HL-60/S4 treated with retinoic acid at 250 ng/mL for 4 days and 3 days (cell line): ENCODE results near the gene CLCA1.
"Not testable (repeated sequence)": the region's sequence is repeated elsewhere in the genome, so short reads cannot be mapped to it uniquely, and the experiment has no call there.

Experiments used
- in situ Hi-C: fragments of 300-500 bp; cut with MboI; formaldehyde crosslinking; loops from 2 replicates; pipeline ENCODE4 v1.7.0; 2022; ENCODE audit warnings: low sequenced_read_pairs

CLCA1 gene

DNA sequence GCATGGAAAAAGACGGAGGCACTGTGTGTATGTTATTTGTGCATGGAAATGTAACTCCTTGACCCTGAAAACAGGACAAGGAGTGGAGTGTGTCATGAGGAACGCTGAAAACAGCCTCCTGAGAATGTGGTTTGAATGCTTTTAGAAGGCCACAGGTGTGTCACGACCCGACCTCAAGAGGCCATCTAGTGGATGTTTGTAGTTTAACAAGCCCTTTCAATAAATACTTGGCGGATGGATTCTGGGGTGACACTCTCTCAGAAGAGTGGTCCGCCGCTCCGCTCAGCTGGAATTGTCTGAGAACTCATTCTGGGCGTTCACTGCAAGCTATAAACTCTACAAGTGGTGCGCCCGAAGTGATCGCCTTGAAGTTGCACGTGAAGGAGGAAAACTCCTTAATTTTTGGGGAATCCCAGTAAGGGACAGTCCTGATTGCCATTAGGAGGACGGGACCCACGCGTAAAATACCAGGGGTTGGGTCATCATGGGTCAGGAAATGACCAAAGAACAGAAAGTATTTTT is 33.5 kb downstream of the CLCA1 start:
- in situ Hi-C loops = not testable (repeated sequence)

DNA sequence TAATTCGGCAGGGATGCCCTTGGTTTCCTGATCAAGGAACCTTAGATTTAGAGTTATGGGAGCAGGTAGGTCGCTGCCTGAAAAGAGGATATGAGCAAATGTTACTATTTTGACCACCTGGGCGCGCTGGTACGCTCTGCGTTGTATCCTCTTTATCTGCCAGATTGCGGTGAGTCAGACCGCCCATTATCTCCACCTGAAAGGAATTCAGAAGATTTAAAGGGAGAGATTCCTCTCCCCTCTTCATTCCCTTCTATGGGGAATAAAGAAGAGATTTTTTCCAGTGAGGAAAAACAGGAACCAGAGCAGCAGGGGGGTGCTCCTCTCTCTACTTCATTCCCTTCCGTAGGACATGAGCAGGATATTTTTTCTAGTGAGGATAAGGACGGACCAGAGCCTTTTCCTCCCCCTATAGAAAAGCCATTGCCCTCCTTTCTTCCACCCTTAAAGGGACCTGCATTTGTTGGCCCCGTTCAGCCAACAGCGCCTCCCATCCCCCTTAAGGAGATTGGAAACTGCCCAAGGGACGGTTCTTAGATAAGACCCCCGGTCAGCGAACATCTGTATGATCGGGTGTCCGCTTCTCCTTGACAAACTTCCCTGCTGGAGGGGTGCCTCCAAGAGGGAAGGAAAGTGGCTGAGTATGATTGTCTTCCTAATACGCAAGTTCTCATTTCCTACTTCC is 34.1 kb downstream of the CLCA1 start:
- in situ Hi-C loops = no loop called here

GRCh38 chr1:86503406-86504136 is 34.8 kb downstream of the CLCA1 start:
- in situ Hi-C loops = no loop called here

DNA sequence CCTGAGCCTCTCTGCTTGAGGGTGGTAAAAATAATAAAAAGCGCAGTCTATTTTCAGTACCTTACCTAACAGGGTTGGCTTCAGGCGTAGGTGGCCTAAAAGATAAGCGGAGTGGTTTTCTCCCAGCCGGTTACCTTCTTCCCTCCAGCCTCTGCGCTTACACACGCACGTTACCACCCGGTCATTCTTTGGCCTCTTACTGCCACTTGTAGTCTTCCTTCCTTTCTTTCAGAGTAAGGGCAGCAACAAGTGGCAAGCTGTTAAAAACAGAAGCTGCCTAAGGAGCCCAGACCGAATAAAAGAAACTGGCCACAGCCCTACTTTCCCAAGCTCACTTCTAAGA is 35.4 kb downstream of the CLCA1 start:
- in situ Hi-C loops = no loop called here

DNA sequence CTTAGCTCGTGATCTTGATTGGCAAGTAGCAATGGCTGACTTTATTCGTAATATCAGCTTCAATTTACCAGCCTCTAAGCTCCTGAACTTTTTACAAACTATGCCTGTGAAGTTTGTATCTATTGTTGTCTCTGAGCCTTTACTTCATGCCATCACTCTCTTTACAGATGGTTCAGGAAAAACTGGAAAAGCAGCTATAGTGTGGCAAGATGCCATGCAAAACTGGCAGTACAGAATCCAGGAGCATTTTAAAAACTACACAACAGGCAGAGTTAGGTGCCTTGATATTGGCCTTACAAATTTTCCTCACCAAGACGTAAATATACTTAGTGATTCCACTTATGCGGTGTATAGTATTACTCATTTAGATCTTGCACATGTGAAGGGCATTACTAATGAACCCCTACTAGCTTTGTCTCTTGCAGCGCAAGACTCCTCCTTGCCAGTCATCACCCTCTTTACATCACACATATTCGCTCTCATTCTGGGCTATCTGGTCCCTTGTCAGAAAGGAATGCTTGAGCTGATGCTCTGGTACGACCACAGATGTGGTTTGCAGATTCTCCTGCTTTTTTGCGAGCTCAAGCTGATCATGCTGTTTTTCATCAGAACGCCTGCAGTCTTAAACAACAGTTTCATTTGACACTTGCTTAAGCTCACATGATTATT is 36.3 kb downstream of the CLCA1 start:
- in situ Hi-C loops = no loop called here

DNA sequence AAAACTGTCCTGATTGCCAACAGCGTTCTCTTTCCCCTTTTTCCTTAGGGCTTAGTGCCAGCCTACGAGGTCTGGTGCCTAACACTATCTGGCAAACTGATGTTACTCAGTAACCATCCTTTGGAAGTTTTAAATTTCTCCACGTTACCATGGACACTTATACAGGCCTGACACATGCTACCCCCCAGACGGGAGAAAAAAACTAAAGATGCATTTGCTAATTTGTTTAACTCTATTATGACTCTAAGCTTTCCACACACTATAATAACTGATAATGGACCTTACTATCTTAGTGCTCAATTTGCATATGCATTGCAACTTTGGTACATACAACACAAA is 36.8 kb downstream of the CLCA1 start:
- in situ Hi-C loops = no loop called here

- in situ Hi-C loops = no loop called here
Measured at GRCh38 chr1:86507935-86508582, 39.3 kb downstream of the CLCA1 start.

GRCh38 chr1:86508583-86508969 is 39.8 kb downstream of the CLCA1 start:
- in situ Hi-C loops = no loop called here

DNA sequence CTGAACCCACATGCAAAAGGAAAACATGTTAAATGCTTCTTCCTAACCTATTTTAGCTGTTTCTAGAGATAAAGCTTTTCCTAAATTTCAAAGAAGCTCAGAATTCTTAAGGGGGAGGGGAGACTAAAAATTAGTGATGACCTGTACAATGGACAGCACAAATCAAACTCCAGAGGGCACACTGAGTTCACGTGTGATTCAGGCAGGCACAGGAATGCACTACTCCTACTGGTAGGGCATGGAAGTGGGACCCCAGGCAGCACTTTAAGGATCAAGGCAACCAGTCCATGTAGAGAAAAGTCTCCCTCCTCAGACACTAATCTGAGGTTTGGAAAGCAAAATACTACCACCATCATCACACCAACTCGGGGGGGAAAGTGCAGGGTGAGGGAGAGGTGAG is 46.9 kb downstream of the CLCA1 start:
- in situ Hi-C loops = no loop called here

DNA sequence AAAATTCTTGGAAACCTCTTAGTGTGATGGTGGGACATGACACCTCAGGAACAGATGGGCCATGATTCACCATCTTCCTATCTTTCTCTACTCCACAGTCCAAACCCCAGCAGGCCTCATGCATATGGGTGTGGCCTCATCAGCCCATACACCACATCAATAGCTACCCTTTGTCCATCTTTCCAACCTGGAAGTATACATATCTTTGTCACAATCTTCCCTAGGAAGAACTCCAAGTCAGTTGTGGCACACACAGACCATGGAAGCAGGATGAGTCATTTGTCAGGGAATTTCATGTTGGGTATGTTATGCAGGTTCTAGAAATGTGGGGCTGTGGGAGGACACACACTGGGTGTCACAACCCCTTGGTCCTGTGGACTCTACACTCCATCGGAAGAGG is 47.6 kb downstream of the CLCA1 start:
- in situ Hi-C loops = no loop called here

DNA sequence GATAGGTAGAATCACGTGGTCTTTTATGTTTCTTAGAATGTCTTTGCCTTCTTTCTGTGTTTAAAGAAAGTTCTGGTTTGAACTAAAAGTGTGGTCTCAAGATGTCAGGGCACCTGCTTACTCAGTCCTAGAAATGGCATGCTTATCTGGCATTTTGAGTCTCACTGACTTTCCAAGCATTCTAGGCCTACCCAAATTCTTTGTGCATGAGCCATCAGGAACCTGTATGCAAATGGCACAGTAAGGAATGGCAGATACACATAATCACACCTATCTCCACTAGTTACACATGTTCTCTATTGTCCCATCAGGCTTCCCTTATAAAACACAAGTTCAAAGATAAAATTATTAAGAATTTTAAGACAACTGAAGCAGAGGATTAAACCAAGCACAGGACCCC is 48.6 kb downstream of the CLCA1 start:
- in situ Hi-C loops = no loop called here

GRCh38 chr1:86520789-86521521 is 52.2 kb downstream of the CLCA1 start:
- in situ Hi-C loops = no loop called here

DNA sequence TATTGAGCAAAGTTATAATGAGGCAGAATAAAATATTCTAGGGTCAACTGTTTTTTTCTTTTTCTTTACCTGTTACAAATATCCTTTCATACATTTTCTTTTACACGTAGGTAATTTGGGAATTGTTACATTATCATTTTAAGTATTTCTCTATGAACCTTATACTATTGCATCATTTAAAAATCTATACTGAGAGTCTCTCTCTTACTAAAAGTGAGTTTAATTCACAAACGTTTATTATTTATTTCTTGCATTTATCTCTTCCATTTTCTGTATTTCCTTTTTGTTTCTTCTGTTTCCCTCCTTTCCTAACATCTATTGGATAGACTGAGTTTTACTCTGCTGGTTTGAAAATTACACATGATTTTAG is 52.8 kb downstream of the CLCA1 start:
- in situ Hi-C loops = no loop called here

GRCh38 chr1:86522240-86522639 is 53.5 kb downstream of the CLCA1 start:
- in situ Hi-C loops = no loop called here

GRCh38 chr1:86523670-86524354 is 55.1 kb downstream of the CLCA1 start:
- in situ Hi-C loops = no loop called here

DNA sequence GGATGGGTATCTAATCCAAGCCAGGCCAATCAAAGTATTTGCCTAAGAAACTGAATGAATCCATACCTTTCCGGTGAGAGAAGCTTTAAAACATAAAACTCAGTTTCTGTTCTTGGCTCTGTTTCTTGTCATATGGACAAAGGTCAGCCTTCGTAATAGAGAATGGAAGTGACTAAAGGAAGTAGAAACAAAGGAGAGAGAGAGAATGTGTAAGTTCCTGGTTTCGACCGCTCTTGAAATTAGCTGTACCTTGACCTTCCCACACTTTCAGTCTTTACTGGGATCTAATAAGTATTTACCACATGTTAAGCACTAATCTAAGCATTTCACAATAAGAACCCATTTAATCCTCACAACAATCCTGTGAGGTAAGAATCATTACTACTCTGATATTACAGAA is 58.6 kb downstream of the CLCA1 start:
- in situ Hi-C loops = no loop called here

GRCh38 chr1:86530211-86530845 is 61.6 kb downstream of the CLCA1 start:
- in situ Hi-C loops = no loop called here

- in situ Hi-C loops = no loop called here
Measured at GRCh38 chr1:86537928-86538695, 69.4 kb downstream of the CLCA1 start.

- in situ Hi-C loops = no loop called here
Measured at GRCh38 chr1:86538775-86539174, 70.0 kb downstream of the CLCA1 start.
